Suppressor macrophage treated with lipopolysaccharide for 4 hours (primary cell): ENCODE results near the gene MACO1.
"Not testable (repeated sequence)": the region's sequence is repeated elsewhere in the genome, so short reads cannot be mapped to it uniquely, and the experiment has no call there.

Experiments used
- DNase-seq: peaks from one replicate; pipeline ENCODE4 v3.0.0-alpha.2; 2020

Gene MACO1

GRCh38 chr1:25492323-25492722, 61.6 kb downstream of the MACO1 start:
- DNase-seq = no peak

- no peak for DNase-seq
Measured at GRCh38 chr1:25494952-25495351, 64.3 kb downstream of the MACO1 start.

GRCh38 chr1:25500694-25501093, 70.0 kb downstream of the MACO1 start:
- DNase-seq = no peak

- DNase-seq = no peak
Measured at GRCh38 chr1:25501235-25502058, 70.8 kb downstream of the MACO1 start.

- DNase-seq = no peak
Measured at GRCh38 chr1:25502957-25503356, 72.3 kb downstream of the MACO1 start.

GRCh38 chr1:25503551-25504426, 73.1 kb downstream of the MACO1 start:
- DNase-seq = peak; percentile 20

- no peak for DNase-seq
Measured at GRCh38 chr1:25504706-25505595, 74.3 kb downstream of the MACO1 start.

- no peak for DNase-seq
Measured at GRCh38 chr1:25505656-25506385, 75.1 kb downstream of the MACO1 start.

- DNase-seq = not testable (repeated sequence)
Measured at GRCh38 chr1:25506566-25507463, 76.1 kb downstream of the MACO1 start.

- no peak for DNase-seq
Measured at GRCh38 chr1:25513666-25514065, 83.0 kb downstream of the MACO1 start.

- DNase-seq = no peak
Measured at GRCh38 chr1:25515033-25515432, 84.3 kb downstream of the MACO1 start.

- no peak for DNase-seq
Measured at GRCh38 chr1:25516686-25517085, 86.0 kb downstream of the MACO1 start.

GRCh38 chr1:25517476-25518394, 87.0 kb downstream of the MACO1 start:
- DNase-seq = no peak

- no peak for DNase-seq
Measured at GRCh38 chr1:25519624-25520023, 88.9 kb downstream of the MACO1 start.

- DNase-seq = peak; percentile 74
Measured at GRCh38 chr1:25520446-25521061, 89.9 kb downstream of the MACO1 start.

- DNase-seq = no peak
Measured at GRCh38 chr1:25522031-25522655, 91.4 kb downstream of the MACO1 start.

- DNase-seq = no peak
Measured at GRCh38 chr1:25523542-25523941, 92.8 kb downstream of the MACO1 start.

GRCh38 chr1:25524568-25525360, 94.1 kb downstream of the MACO1 start:
- DNase-seq = no peak
